ENCODE results near the gene RPL15.
"Not testable (repeated sequence)": the region's sequence is repeated elsewhere in the genome, so short reads cannot be mapped to it uniquely, and the experiment has no call there.

The RPL15 gene

GRCh38 chr3:23916886-23917678 is at the start of gene RPL15, which contains the start of gene NKIRAS1:
Gene RPL15, plus strand, starts transcription at chr3:23917132. Its CDS starts 728 bp downstream, at chr3:23917860.
Gene NKIRAS1, minus strand, starts transcription at chr3:23916990. Its CDS starts 6,086 bp downstream, at chr3:23910904.
- peak; percentile 90 for DNase-seq

GRCh38 chr3:23867400-23867799 is 49.5 kb upstream of the RPL15 start:
- DNase-seq = no peak

GRCh38 chr3:23867838-23868237 is 49.1 kb upstream of the RPL15 start:
- no peak for DNase-seq

- no peak for DNase-seq
Observed at GRCh38 chr3:23869977-23870662, 46.8 kb upstream of the RPL15 start.

- DNase-seq = not testable (repeated sequence)
Observed at GRCh38 chr3:23870663-23871043, 46.3 kb upstream of the RPL15 start.

GRCh38 chr3:23871361-23871760 is 45.6 kb upstream of the RPL15 start:
- DNase-seq = not testable (repeated sequence)

- DNase-seq = no peak
Observed at GRCh38 chr3:23872330-23872729, 44.6 kb upstream of the RPL15 start.

GRCh38 chr3:23873941-23874340 is 43.0 kb upstream of the RPL15 start:
- no peak for DNase-seq

GRCh38 chr3:23874359-23875112 is 42.4 kb upstream of the RPL15 start:
- DNase-seq = no peak

GRCh38 chr3:23875113-23875725 is 41.7 kb upstream of the RPL15 start:
- DNase-seq = no peak

GRCh38 chr3:23876923-23877322 is 40.0 kb upstream of the RPL15 start:
- no peak for DNase-seq

- no peak for DNase-seq
Observed at GRCh38 chr3:23877329-23877980, 39.5 kb upstream of the RPL15 start.

- DNase-seq = no peak
Observed at GRCh38 chr3:23879485-23879884, 37.4 kb upstream of the RPL15 start.

GRCh38 chr3:23880703-23881339 is 36.1 kb upstream of the RPL15 start:
- DNase-seq = no peak

GRCh38 chr3:23881993-23882392 is 34.9 kb upstream of the RPL15 start:
- not testable (repeated sequence) for DNase-seq

GRCh38 chr3:23882487-23882918 is 34.4 kb upstream of the RPL15 start:
- no peak for DNase-seq

GRCh38 chr3:23884481-23884880 is 32.5 kb upstream of the RPL15 start:
- no peak for DNase-seq

GRCh38 chr3:23885210-23885609 is 31.7 kb upstream of the RPL15 start:
- DNase-seq = no peak

GRCh38 chr3:23886311-23886710 is 30.6 kb upstream of the RPL15 start:
- no peak for DNase-seq

- DNase-seq = no peak
Observed at GRCh38 chr3:23888617-23889228, 28.2 kb upstream of the RPL15 start.

- no peak for DNase-seq
Observed at GRCh38 chr3:23889386-23889785, 27.5 kb upstream of the RPL15 start.

All from SHP77 treated with DMSO at 0.1 percent for 48 hours (cell line).